ENCODE measurements around the gene SLX4IP. TPM values are rescaled to one million over a fixed set of nuclear protein-coding genes. Genes with fewer than 3 reads are reported as not detected.
A peak's percentile ranks its signal among the peaks of the same experiment; 100 is the strongest.

Gene SLX4IP
- total and polyA plus RNA-seq, 2 of the 13 experiments (the other 11 are each of a cell fraction or from before 2014, with no cell fraction given): 3.6 to 7.3 TPM

- TF ChIP-seq NFE2L1 (CRISPR knock-in tag; IDR thresholded peaks at IDR 0.05; ENCODE audit: borderline replicate concordance) (no peak), ZNF766 (CRISPR knock-in tag; IDR thresholded peaks at IDR 0.05; ENCODE audit: borderline replicate concordance) (no peak), ZBTB40 (IDR thresholded peaks at IDR 0.05) (no peak), ZBTB40 (CRISPR knock-in tag; IDR thresholded peaks at IDR 0.05) (peak; percentile 43; the same call in 1 of the 2 replicates), HMGXB4 (CRISPR knock-in tag; IDR thresholded peaks at IDR 0.05; ENCODE audit: borderline replicate concordance in 1 of 2, low read depth in 1 of 2) (peak in 1 of 2 experiments; percentile 79; a peak in 2 of 4 replicates), ZNF652 (CRISPR knock-in tag; IDR thresholded peaks at IDR 0.05; ENCODE audit: borderline replicate concordance, low read depth) (peak; percentile 65; the same call in 1 of the 2 replicates), GTF3A (CRISPR knock-in tag; conservative IDR thresholded peaks at IDR 0.05) (0 out of 2 replicates have a peak, but pooled peaks have one; percentile 68), BORCS8-MEF2B (CRISPR knock-in tag; IDR thresholded peaks at IDR 0.05) (0 out of 2 replicates have a peak, but pooled peaks have one; percentile 19), MEF2D (CRISPR knock-in tag; IDR thresholded peaks at IDR 0.05) (peak; percentile 85), SAP130 (CRISPR knock-in tag; IDR thresholded peaks at IDR 0.05; ENCODE audit: low read depth) (peak; percentile 85), ZNF264 (CRISPR knock-in tag; IDR thresholded peaks at IDR 0.05) (no peak; the same call in 1 of the 2 replicates), DPF2 (CRISPR knock-in tag; IDR thresholded peaks at IDR 0.05; ENCODE audit: borderline replicate concordance, low read depth) (peak; percentile 95)
- TF ChIP-seq, protein P1, sequence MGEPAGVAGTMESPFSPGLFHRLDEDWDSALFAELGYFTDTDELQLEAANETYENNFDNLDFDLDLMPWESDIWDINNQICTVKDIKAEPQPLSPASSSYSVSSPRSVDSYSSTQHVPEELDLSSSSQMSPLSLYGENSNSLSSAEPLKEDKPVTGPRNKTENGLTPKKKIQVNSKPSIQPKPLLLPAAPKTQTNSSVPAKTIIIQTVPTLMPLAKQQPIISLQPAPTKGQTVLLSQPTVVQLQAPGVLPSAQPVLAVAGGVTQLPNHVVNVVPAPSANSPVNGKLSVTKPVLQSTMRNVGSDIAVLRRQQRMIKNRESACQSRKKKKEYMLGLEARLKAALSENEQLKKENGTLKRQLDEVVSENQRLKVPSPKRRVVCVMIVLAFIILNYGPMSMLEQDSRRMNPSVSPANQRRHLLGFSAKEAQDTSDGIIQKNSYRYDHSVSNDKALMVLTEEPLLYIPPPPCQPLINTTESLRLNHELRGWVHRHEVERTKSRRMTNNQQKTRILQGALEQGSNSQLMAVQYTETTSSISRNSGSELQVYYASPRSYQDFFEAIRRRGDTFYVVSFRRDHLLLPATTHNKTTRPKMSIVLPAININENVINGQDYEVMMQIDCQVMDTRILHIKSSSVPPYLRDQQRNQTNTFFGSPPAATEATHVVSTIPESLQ (CRISPR knock-in tag; conservative IDR thresholded peaks at IDR 0.05): peak; percentile 27; the same call in 1 of the 2 replicates
- TF ChIP-seq, protein P2, sequence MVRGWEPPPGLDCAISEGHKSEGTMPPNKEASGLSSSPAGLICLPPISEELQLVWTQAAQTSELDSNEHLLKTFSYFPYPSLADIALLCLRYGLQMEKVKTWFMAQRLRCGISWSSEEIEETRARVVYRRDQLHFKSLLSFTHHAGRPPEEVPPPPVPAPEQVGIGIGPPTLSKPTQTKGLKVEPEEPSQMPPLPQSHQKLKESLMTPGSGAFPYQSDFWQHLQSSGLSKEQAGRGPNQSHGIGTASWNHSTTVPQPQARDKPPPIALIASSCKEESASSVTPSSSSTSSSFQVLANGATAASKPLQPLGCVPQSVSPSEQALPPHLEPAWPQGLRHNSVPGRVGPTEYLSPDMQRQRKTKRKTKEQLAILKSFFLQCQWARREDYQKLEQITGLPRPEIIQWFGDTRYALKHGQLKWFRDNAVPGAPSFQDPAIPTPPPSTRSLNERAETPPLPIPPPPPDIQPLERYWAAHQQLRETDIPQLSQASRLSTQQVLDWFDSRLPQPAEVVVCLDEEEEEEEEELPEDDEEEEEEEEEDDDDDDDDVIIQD (CRISPR knock-in tag; IDR thresholded peaks at IDR 0.05; ENCODE audit: low read depth): peak; percentile 96
These were observed 130.3 kb downstream of the SLX4IP start (continued) for GRCh38 chr20:10565191-10565921.
